Measurements from ENCODE around the gene XPNPEP2.

DNA sequence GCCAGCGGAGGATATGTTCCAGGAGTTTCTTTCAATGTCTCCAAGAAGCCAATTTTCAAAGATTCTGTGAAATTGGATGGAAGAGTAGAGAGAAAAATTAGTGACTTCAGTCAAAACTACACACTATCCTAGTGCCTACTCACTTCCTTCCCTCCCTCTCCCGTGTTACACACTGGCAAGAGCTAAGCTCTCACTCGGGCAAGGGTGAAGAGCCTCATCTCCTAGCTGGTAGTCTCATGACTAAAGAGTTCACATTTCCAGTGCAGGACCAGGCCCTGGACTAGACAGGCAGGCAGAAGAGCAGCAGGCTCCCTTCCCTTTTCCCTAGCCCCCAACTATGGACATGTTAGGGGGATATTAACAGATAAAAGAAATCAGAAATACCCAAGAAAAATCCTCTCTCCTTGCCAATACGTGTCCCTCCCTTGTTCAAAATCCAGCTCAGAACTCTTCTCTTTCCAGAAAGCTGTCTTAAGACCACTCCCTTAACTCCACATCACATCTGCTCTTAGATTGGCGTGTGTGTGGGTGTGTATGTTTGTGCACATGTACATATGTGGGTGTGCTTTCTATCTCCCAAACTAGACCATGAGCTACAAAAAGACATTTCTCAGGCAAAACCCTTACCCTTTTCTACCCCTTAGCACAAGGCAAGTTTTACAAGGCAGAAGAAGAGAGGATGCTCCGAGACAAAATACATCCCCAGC is 75.0 kb downstream of the XPNPEP2 start:
- TF ChIP-seq RFX5 (IDR thresholded peaks at IDR 0.05; ENCODE audit: low read depth, low read length) (no peak), SOX6 (IDR thresholded peaks at IDR 0.05) (no peak), FOS (IDR thresholded peaks at IDR 0.05; ENCODE audit: extremely low read depth, insufficient read length) (no peak), GATAD2A (IDR thresholded peaks at IDR 0.05) (no peak), POLR2A (conservative IDR thresholded peaks at IDR 0.05) (no peak), TCF7L2 (IDR thresholded peaks at IDR 0.05; ENCODE audit: low read depth, low read length) (no peak), EZH2 (IDR thresholded peaks at IDR 0.05; ENCODE audit: borderline replicate concordance, low read depth, low read length) (no peak), ZC3H4 (CRISPR knock-in tag; IDR thresholded peaks at IDR 0.05; ENCODE audit: borderline replicate concordance) (no peak), TBL1XR1 (IDR thresholded peaks at IDR 0.05; ENCODE audit: low read length in 2 of 2) (no peak), HOXB6 (CRISPR knock-in tag; IDR thresholded peaks at IDR 0.05; ENCODE audit: borderline replicate concordance) (no peak)
- TF ChIP-seq, protein P1, sequence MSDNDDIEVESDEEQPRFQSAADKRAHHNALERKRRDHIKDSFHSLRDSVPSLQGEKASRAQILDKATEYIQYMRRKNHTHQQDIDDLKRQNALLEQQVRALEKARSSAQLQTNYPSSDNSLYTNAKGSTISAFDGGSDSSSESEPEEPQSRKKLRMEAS (CRISPR knock-in tag; IDR thresholded peaks at IDR 0.05) = no peak
- TF ChIP-seq, protein P2, sequence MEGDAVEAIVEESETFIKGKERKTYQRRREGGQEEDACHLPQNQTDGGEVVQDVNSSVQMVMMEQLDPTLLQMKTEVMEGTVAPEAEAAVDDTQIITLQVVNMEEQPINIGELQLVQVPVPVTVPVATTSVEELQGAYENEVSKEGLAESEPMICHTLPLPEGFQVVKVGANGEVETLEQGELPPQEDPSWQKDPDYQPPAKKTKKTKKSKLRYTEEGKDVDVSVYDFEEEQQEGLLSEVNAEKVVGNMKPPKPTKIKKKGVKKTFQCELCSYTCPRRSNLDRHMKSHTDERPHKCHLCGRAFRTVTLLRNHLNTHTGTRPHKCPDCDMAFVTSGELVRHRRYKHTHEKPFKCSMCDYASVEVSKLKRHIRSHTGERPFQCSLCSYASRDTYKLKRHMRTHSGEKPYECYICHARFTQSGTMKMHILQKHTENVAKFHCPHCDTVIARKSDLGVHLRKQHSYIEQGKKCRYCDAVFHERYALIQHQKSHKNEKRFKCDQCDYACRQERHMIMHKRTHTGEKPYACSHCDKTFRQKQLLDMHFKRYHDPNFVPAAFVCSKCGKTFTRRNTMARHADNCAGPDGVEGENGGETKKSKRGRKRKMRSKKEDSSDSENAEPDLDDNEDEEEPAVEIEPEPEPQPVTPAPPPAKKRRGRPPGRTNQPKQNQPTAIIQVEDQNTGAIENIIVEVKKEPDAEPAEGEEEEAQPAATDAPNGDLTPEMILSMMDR (IDR thresholded peaks at IDR 0.05 in 2 of 3, conservative IDR thresholded peaks at IDR 0.05 in 1 of 3; ENCODE audit: insufficient read depth in 2 of 3, low read depth in 1 of 3, low read length in 3 of 3) = no peak

All from K562 (cell line).